Smooth muscle cell (in vitro differentiated cells): ENCODE measurements around the gene DSTN. TPM values are rescaled to one million over a fixed set of nuclear protein-coding genes. Genes with fewer than 3 reads are reported as not detected.

ENCODE experiments used
- DNase-seq: peaks from one replicate; lab custom pipeline; 2025; ENCODE audit not compliant: unreplicated experiment; lab: John Stamatoyannopoulos, UW
- H2AFZ ChIP-seq: fragments of 200-600 bp; sonication (generic); 2 replicates; pipeline ENCODE4 v1.6.0; 2016; ENCODE audit warnings: antibody characterized with exemption, low read depth, mild to moderate bottlenecking
- H3F3A ChIP-seq: fragments of 200-600 bp; sonication (generic); 2 replicates; pipeline ENCODE4 v1.6.0; 2017; ENCODE audit warnings: antibody characterized with exemption, low read depth
- H3K27ac ChIP-seq: fragments of 200-600 bp; sonication (generic); 2 replicates; pipeline ENCODE4 v1.5.1; 2016; ENCODE audit warnings: low read depth, mild to moderate bottlenecking
- H3K27me3 ChIP-seq: fragments of 200-600 bp; sonication (generic); 2 replicates; pipeline ENCODE4 v1.6.1; 2016; ENCODE audit warnings: low read depth, mild to moderate bottlenecking
- H3K36me3 ChIP-seq: fragments of 200-600 bp; sonication (generic); 2 replicates; pipeline ENCODE4 v1.5.1; 2016; ENCODE audit warnings: low read depth
- H3K4me1 ChIP-seq: fragments of 200-600 bp; sonication (generic); 2 replicates; pipeline ENCODE4 v1.5.1; 2016; ENCODE audit warnings: low read depth
- H3K4me2 ChIP-seq: fragments of 200-600 bp; sonication (generic); 2 replicates; pipeline ENCODE4 v1.6.0; 2016; ENCODE audit warnings: mild to moderate bottlenecking
- H3K4me3 ChIP-seq: fragments of 200-600 bp; sonication (generic); 2 replicates; pipeline ENCODE4 v1.5.1; 2016; ENCODE audit warnings: mild to moderate bottlenecking
- H3K79me2 ChIP-seq: fragments of 200-600 bp; sonication (generic); 2 replicates; pipeline ENCODE4 v1.6.0; 2016; ENCODE audit warnings: low read depth, mild to moderate bottlenecking
- H3K9ac ChIP-seq: fragments of 200-600 bp; sonication (generic); 2 replicates; pipeline ENCODE4 v1.6.0; 2016; ENCODE audit warnings: low read depth
- H3K9me3 ChIP-seq: fragments of 200-600 bp; sonication (generic); replicated peaks from 2 replicates; pipeline ENCODE4 v1.5.1; 2016; ENCODE audit warnings: low read depth
- H4K20me1 ChIP-seq: fragments of 200-600 bp; sonication (generic); 2 replicates; pipeline ENCODE4 v1.6.0; 2016; ENCODE audit warnings: low read depth
- CTCF ChIP-seq: fragments of 200-600 bp; sonication (generic); IDR thresholded peaks from 2 replicates; pipeline ENCODE4 v1.5.1; 2017; ENCODE audit warnings: borderline replicate concordance, mild to moderate bottlenecking, antibody characterized with exemption; ENCODE audit not compliant: insufficient read depth, poor library complexity, severe bottlenecking
- WGBS: methylation state at CpG from one replicate; pipeline ENCODE4 v1.1.7; 2016; ENCODE audit warnings: low lambda C conversion rate; 5-methylcytosine and 5-hydroxymethylcytosine counted together
- polyA plus RNA-seq: library from polyadenylated mRNA; unstranded; fragments of >200 nt; fragmentation: Nextera tagmentation; extraction: Ambion mirVana; gene quantifications from 2 replicates; pipeline ENCODE4 v1.2.1, GENCODE V29; 2016
- total RNA-seq: library from RNA; depleted of rRNA; stranded (reverse); fragments of >200 nt; gene quantifications from 2 replicates; pipeline ENCODE4 v1.2.3, GENCODE V29; 2014

DSTN gene
- total and polyA plus RNA-seq, 2 experiments from 2014 or later: 486 to 534 TPM

GRCh38 chr20:17566345-17566744, 3.5 kb upstream of the DSTN start:
- DNase-seq: no peak
- H3K9ac ChIP-seq: no peak overlapping the region
- H3K4me1 ChIP-seq: peaks cover 8% of the 10 kb centered on the region
- WGBS: 98% methylated on average over 3 of the region's 3 CpGs
- H3K4me2 ChIP-seq: no peak overlapping the region
- no peak for TF ChIP-seq CTCF
- H3K36me3 ChIP-seq: no peaks in the 10 kb centered on the region
- H2AFZ ChIP-seq: no peak overlapping the region
- peaks cover 12% of the 10 kb centered on the region for H3F3A ChIP-seq
- H3K9me3 ChIP-seq: no peaks in the 10 kb centered on the region
- no peak overlapping the region for H3K27ac ChIP-seq
- peaks cover 12% of the 10 kb centered on the region for H4K20me1 ChIP-seq
- no peaks in the 10 kb centered on the region for H3K27me3 ChIP-seq
- no peak overlapping the region for H3K4me3 ChIP-seq
- peaks cover 15% of the 10 kb centered on the region for H3K79me2 ChIP-seq

GRCh38 chr20:17568045-17568788, 1.7 kb upstream of the DSTN start:
- DNase-seq: no peak
- H3K27me3 ChIP-seq: no peaks in the 10 kb centered on the region
- peak overlapping the region; percentile 86 for H3K9ac ChIP-seq
- H4K20me1 ChIP-seq: peaks cover 31% of the 10 kb centered on the region
- peak overlapping the region; percentile 96 for H3K27ac ChIP-seq
- peak overlapping the region; percentile 83 for H3K4me3 ChIP-seq
- peaks cover 27% of the 10 kb centered on the region for H3K4me1 ChIP-seq
- H3K79me2 ChIP-seq: peaks cover 34% of the 10 kb centered on the region
- no peaks in the 10 kb centered on the region for H3K9me3 ChIP-seq
- 48% methylated on average over 6 of the region's 6 CpGs for WGBS
- no peak overlapping the region for H2AFZ ChIP-seq
- no peak for TF ChIP-seq CTCF
- H3K36me3 ChIP-seq: no peaks in the 10 kb centered on the region
- peaks cover 12% of the 10 kb centered on the region for H3F3A ChIP-seq
- H3K4me2 ChIP-seq: peak overlapping the region; percentile 85

GRCh38 chr20:17568972-17569521, 828 bp upstream of the DSTN start:
- no peaks in the 10 kb centered on the region for H3K36me3 ChIP-seq
- H3K27me3 ChIP-seq: no peaks in the 10 kb centered on the region
- peak overlapping the region; percentile 96 for H3K27ac ChIP-seq
- peak overlapping the region; percentile 97 for H3K4me2 ChIP-seq
- H3F3A ChIP-seq: peaks cover 12% of the 10 kb centered on the region
- peaks cover 39% of the 10 kb centered on the region for H4K20me1 ChIP-seq
- peaks cover 42% of the 10 kb centered on the region for H3K79me2 ChIP-seq
- peak overlapping the region; percentile 83 for H3K4me3 ChIP-seq
- under 1% methylated on average over 26 of the region's 38 CpGs for WGBS
- peak overlapping the region; percentile 86 for H3K9ac ChIP-seq
- peak; percentile 81 for DNase-seq
- H3K9me3 ChIP-seq: no peaks in the 10 kb centered on the region
- no peak for TF ChIP-seq CTCF
- H3K4me1 ChIP-seq: peaks cover 30% of the 10 kb centered on the region
- H2AFZ ChIP-seq: no peak overlapping the region
